GM23338 (cell line): ENCODE results near the gene MAN1C1. TPM values are rescaled to one million over a fixed set of nuclear protein-coding genes. Genes with fewer than 3 reads are reported as not detected.

ENCODE experiments used
- ATAC-seq: fragments of 200-7000 bp; cut with Tn5 transposase; 3 replicates; pipeline ENCODE4 v1.9.1; 2020
- DNase-seq: peaks from one replicate; pipeline ENCODE4 v3.0.0-alpha.2; 2015; ENCODE audit warnings: low spot score
- H2AFZ ChIP-seq: fragments of 200-600 bp; sonication (generic); 2 replicates; pipeline ENCODE4 v1.8.0; 2016; ENCODE audit warnings: antibody characterized with exemption, mild to moderate bottlenecking, moderate library complexity
- H3F3A ChIP-seq: fragments of 200-600 bp; sonication (generic); replicated peaks from 2 replicates; pipeline ENCODE4 v1.8.0; 2017; ENCODE audit warnings: antibody characterized with exemption, mixed run types, low read depth
- H3K27ac ChIP-seq: fragments of 200-600 bp; sonication (generic); 2 replicates; pipeline ENCODE4 v1.6.1; 2016; ENCODE audit warnings: low read depth
- H3K27me3 ChIP-seq: fragments of 200-600 bp; sonication (generic); 2 replicates; pipeline ENCODE4 v1.8.0; 2016; ENCODE audit warnings: mild to moderate bottlenecking, mixed run types, moderate library complexity; ENCODE audit not compliant: insufficient read depth
- H3K36me3 ChIP-seq: fragments of 200-600 bp; sonication (generic); 2 replicates; pipeline ENCODE4 v1.8.0; 2016; ENCODE audit warnings: mild to moderate bottlenecking; ENCODE audit not compliant: insufficient read depth
- H3K4me1 ChIP-seq: fragments of 200-600 bp; sonication (generic); 2 replicates; pipeline ENCODE4 v1.8.0; 2016; ENCODE audit warnings: mild to moderate bottlenecking, moderate library complexity; ENCODE audit not compliant: insufficient read depth
- H3K4me2 ChIP-seq: fragments of 200-600 bp; sonication (generic); 2 replicates; pipeline ENCODE4 v1.7.1; 2017; ENCODE audit warnings: mixed run types
- H3K4me3 ChIP-seq: fragments of 200-600 bp; sonication (generic); 2 replicates; pipeline ENCODE4 v1.6.1; 2016; ENCODE audit warnings: mixed run types
- H3K79me2 ChIP-seq: fragments of 200-600 bp; sonication (generic); replicated peaks from 2 replicates; pipeline ENCODE4 v1.8.0; 2017; ENCODE audit warnings: mild to moderate bottlenecking; ENCODE audit not compliant: insufficient read depth
- H3K9me2 ChIP-seq: fragments of 200-600 bp; sonication (generic); 2 replicates; pipeline ENCODE4 v1.8.0; 2017; ENCODE audit not compliant: insufficient read depth
- H4K20me1 ChIP-seq: fragments of 200-600 bp; sonication (generic); replicated peaks from 2 replicates; pipeline ENCODE4 v1.8.0; 2017; ENCODE audit warnings: mild to moderate bottlenecking; ENCODE audit not compliant: insufficient read depth
- H3K27ac Mint-ChIP-seq: 2 replicates; pipeline ENCODE4 v1.8.0; 2020; ENCODE audit warnings: inconsistent platforms, mild to moderate bottlenecking, moderate library complexity, mixed read lengths
- H3K27me3 Mint-ChIP-seq: 3 replicates; pipeline ENCODE4 v1.8.0; 2022; ENCODE audit warnings: low read depth, mild to moderate bottlenecking, moderate library complexity, mixed read lengths, inconsistent platforms; ENCODE audit not compliant: insufficient read depth, poor library complexity
- H3K36me3 Mint-ChIP-seq: 3 replicates; pipeline ENCODE4 v1.8.0; 2021; ENCODE audit warnings: low read depth, mild to moderate bottlenecking, inconsistent platforms, moderate library complexity, mixed read lengths
- H3K4me1 Mint-ChIP-seq: 3 replicates; pipeline ENCODE4 v1.8.0; 2020; ENCODE audit warnings: mild to moderate bottlenecking, inconsistent platforms, mixed read lengths
- H3K4me3 Mint-ChIP-seq: 3 replicates; pipeline ENCODE4 v1.8.0; 2021; ENCODE audit warnings: moderate library complexity, mild to moderate bottlenecking, inconsistent platforms, mixed read lengths
- H3K9me3 Mint-ChIP-seq: 3 replicates; pipeline ENCODE4 v1.8.0; 2020; ENCODE audit warnings: moderate library complexity, mild to moderate bottlenecking, inconsistent platforms, mixed read lengths
- CREB1 ChIP-seq: fragments of 250-450 bp; sonication (Bioruptor Pico); IDR thresholded peaks from 2 replicates; pipeline ENCODE4 v1.5.0; 2020; ENCODE audit warnings: low read depth, mild to moderate bottlenecking, moderate library complexity
- EZH2 ChIP-seq: fragments of 200-600 bp; sonication (generic); IDR thresholded peaks from one replicate; pipeline ENCODE4 v1.8.0; 2017; ENCODE audit warnings: antibody characterized with exemption, mild to moderate bottlenecking, low read depth; ENCODE audit not compliant: unreplicated experiment
- EZH2phosphoT487 ChIP-seq: fragments of 200-600 bp; sonication (generic); IDR thresholded peaks from one replicate; pipeline ENCODE4 v1.8.1; 2018; ENCODE audit warnings: antibody characterized with exemption; ENCODE audit not compliant: unreplicated experiment
- JUNB ChIP-seq: IDR thresholded peaks from one replicate; pipeline ENCODE4 v1.6.1; 2016; ENCODE audit warnings: antibody characterized with exemption; ENCODE audit not compliant: unreplicated experiment
- NANOG ChIP-seq: IDR thresholded peaks from 2 replicates; pipeline ENCODE4 v1.6.1; 2016; ENCODE audit warnings: antibody characterized with exemption, borderline replicate concordance
- POLR2AphosphoS5 ChIP-seq: IDR thresholded peaks from 2 replicates; pipeline ENCODE4 v1.6.1; 2016; ENCODE audit warnings: antibody characterized with exemption, low read depth
- STAT1 ChIP-seq: IDR thresholded peaks from one replicate; pipeline ENCODE4 v1.6.1; 2016; ENCODE audit warnings: antibody characterized with exemption; ENCODE audit not compliant: unreplicated experiment
- ZNF114 ChIP-seq: fragments of 250-450 bp; sonication (Bioruptor Pico); IDR thresholded peaks from 2 replicates; pipeline ENCODE4 v1.5.0; 2020; ENCODE audit warnings: mild to moderate bottlenecking, moderate library complexity
- ZNF331 ChIP-seq: fragments of 250-450 bp; sonication (Bioruptor Pico); IDR thresholded peaks from 2 replicates; pipeline ENCODE4 v1.5.0; 2020; ENCODE audit warnings: low read depth, mild to moderate bottlenecking, moderate library complexity
- polyA plus RNA-seq: library from polyadenylated mRNA; unstranded; fragments of >200 nt; fragmentation: Nextera tagmentation; extraction: Ambion mirVana; gene quantifications from 2 replicates; pipeline ENCODE4 v1.2.1, GENCODE V29; 2016
- total RNA-seq: library from RNA; depleted of rRNA; stranded (reverse); fragments of >200 nt; shearing (Covaris generic); gene quantifications from 2 replicates; pipeline ENCODE4 v1.2.3, GENCODE V29; 2014
- TF ChIP-seq, protein P1 (sequence below), 2 experiments: fragments of 200-600 bp in 1 of 2; sonication (generic) in 1 of 2; conservative IDR thresholded peaks; 2 replicates each; pipeline versions ENCODE4 v1.5.1 to v1.6.1; 2016 to 2017; ENCODE audit warnings: antibody characterized with exemption in 2 of 2, low read depth in 2 of 2, mild to moderate bottlenecking in 2 of 2, moderate library complexity in 1 of 2
- TF ChIP-seq, protein P2 (sequence below): fragments of 250-450 bp; sonication (Bioruptor Pico); IDR thresholded peaks from 2 replicates; pipeline ENCODE4 v1.5.0; 2020; ENCODE audit warnings: mild to moderate bottlenecking, moderate library complexity
- TF ChIP-seq, protein P3 (sequence below): IDR thresholded peaks from 2 replicates; pipeline ENCODE4 v1.6.1; 2016; ENCODE audit warnings: antibody characterized with exemption
- TF ChIP-seq, protein P4 (sequence below): IDR thresholded peaks from one replicate; pipeline ENCODE4 v1.6.1; 2018; ENCODE audit warnings: antibody characterized with exemption; ENCODE audit not compliant: unreplicated experiment

Gene MAN1C1
- total and polyA plus RNA-seq, 2 experiments from 2014 or later = 5.4 to 13.6 TPM

DNA sequence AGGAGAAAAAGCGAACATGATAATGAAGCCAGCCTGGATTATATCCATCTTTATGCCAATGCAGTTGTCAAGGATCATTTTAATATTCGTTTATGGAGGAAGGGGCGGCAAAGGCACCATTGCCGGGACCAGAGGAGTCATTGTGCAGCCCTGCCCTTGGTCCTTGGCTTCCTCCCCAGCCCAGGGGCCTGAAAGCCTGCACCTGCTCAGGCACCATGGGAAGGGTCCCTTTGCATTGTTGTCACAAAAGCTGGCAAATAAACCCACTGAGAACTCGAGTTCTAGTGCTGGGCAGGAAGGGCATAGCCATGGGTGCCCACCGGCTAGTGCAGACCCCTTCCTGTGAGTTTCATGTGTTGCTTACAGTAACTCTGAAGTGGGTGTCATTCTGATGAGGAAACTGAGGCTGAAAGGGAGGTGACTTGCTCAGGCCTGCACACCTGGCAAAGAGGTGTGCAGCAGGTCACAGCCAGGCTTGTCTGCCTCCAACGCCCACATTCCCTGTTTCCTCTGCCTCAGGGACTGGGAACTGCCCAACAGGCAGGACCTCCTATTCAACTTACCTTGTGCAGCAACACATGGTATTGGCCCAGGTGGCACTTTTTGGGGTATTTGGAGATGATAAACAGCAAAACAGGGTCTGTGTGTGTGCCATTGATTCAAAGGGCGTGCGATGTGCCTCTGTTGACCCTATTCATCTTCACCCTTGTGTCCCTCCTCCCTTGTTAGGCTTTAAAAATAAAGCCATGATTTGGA lies 84.6 kb downstream of the MAN1C1 start:
- Histone ChIP-seq H3K27ac (peak overlapping the region; percentile 70; the same call in 1 of the 2 replicates), H3K4me2 (no peak overlapping the region), H3K4me1 (peaks cover 46% of the 10 kb centered on the region), H3F3A (peaks cover 3% of the 10 kb centered on the region; the same call in 1 of the 2 replicates), H3K36me3 (no peaks in the 10 kb centered on the region), H2AFZ (no peak overlapping the region), H3K4me3 (no peak overlapping the region), H3K27me3 (no peaks in the 10 kb centered on the region), H3K9me2 (no peaks in the 10 kb centered on the region), H4K20me1 (no peaks in the 10 kb centered on the region), H3K79me2 (no peaks in the 10 kb centered on the region)
- H3K9me3 Mint-ChIP-seq = no peaks in the 10 kb centered on the region
- peaks cover 57% of the 10 kb centered on the region for H3K4me1 Mint-ChIP-seq
- H3K36me3 Mint-ChIP-seq = no peaks in the 10 kb centered on the region
- H3K27ac Mint-ChIP-seq = no peak overlapping the region
- peaks cover 8% of the 10 kb centered on the region for H3K27me3 Mint-ChIP-seq
- ATAC-seq (no peak), DNase-seq (no peak)
- no peak for TF ChIP-seq NANOG
- no peak for TF ChIP-seq POLR2AphosphoS5
- no peak for TF ChIP-seq EZH2
- TF ChIP-seq, protein P1, sequence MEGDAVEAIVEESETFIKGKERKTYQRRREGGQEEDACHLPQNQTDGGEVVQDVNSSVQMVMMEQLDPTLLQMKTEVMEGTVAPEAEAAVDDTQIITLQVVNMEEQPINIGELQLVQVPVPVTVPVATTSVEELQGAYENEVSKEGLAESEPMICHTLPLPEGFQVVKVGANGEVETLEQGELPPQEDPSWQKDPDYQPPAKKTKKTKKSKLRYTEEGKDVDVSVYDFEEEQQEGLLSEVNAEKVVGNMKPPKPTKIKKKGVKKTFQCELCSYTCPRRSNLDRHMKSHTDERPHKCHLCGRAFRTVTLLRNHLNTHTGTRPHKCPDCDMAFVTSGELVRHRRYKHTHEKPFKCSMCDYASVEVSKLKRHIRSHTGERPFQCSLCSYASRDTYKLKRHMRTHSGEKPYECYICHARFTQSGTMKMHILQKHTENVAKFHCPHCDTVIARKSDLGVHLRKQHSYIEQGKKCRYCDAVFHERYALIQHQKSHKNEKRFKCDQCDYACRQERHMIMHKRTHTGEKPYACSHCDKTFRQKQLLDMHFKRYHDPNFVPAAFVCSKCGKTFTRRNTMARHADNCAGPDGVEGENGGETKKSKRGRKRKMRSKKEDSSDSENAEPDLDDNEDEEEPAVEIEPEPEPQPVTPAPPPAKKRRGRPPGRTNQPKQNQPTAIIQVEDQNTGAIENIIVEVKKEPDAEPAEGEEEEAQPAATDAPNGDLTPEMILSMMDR (conservative IDR thresholded peaks at IDR 0.05; ENCODE audit: low read depth in 2 of 2) = no peak
- TF ChIP-seq, protein P2, sequence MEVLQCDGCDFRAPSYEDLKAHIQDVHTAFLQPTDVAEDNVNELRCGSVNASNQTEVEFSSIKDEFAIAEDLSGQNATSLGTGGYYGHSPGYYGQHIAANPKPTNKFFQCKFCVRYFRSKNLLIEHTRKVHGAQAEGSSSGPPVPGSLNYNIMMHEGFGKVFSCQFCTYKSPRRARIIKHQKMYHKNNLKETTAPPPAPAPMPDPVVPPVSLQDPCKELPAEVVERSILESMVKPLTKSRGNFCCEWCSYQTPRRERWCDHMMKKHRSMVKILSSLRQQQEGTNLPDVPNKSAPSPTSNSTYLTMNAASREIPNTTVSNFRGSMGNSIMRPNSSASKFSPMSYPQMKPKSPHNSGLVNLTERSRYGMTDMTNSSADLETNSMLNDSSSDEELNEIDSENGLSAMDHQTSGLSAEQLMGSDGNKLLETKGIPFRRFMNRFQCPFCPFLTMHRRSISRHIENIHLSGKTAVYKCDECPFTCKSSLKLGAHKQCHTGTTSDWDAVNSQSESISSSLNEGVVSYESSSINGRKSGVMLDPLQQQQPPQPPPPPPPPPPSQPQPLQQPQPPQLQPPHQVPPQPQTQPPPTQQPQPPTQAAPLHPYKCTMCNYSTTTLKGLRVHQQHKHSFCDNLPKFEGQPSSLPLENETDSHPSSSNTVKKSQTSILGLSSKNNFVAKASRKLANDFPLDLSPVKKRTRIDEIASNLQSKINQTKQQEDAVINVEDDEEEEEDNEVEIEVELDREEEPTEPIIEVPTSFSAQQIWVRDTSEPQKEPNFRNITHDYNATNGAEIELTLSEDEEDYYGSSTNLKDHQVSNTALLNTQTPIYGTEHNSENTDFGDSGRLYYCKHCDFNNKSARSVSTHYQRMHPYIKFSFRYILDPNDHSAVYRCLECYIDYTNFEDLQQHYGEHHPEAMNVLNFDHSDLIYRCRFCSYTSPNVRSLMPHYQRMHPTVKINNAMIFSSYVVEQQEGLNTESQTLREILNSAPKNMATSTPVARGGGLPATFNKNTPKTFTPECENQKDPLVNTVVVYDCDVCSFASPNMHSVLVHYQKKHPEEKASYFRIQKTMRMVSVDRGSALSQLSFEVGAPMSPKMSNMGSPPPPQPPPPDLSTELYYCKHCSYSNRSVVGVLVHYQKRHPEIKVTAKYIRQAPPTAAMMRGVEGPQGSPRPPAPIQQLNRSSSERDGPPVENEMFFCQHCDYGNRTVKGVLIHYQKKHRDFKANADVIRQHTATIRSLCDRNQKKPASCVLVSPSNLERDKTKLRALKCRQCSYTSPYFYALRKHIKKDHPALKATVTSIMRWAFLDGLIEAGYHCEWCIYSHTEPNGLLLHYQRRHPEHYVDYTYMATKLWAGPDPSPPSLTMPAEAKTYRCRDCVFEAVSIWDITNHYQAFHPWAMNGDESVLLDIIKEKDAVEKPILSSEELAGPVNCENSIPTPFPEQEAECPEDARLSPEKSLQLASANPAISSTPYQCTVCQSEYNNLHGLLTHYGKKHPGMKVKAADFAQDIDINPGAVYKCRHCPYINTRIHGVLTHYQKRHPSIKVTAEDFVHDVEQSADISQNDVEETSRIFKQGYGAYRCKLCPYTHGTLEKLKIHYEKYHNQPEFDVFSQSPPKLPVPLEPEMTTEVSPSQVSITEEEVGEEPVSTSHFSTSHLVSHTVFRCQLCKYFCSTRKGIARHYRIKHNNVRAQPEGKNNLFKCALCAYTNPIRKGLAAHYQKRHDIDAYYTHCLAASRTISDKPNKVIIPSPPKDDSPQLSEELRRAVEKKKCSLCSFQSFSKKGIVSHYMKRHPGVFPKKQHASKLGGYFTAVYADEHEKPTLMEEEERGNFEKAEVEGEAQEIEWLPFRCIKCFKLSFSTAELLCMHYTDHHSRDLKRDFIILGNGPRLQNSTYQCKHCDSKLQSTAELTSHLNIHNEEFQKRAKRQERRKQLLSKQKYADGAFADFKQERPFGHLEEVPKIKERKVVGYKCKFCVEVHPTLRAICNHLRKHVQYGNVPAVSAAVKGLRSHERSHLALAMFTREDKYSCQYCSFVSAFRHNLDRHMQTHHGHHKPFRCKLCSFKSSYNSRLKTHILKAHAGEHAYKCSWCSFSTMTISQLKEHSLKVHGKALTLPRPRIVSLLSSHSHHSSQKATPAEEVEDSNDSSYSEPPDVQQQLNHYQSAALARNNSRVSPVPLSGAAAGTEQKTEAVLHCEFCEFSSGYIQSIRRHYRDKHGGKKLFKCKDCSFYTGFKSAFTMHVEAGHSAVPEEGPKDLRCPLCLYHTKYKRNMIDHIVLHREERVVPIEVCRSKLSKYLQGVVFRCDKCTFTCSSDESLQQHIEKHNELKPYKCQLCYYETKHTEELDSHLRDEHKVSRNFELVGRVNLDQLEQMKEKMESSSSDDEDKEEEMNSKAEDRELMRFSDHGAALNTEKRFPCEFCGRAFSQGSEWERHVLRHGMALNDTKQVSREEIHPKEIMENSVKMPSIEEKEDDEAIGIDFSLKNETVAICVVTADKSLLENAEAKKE (CRISPR knock-in tag) = no peak
- no peak for TF ChIP-seq ZNF331 (CRISPR knock-in tag)
- TF ChIP-seq, protein P3, sequence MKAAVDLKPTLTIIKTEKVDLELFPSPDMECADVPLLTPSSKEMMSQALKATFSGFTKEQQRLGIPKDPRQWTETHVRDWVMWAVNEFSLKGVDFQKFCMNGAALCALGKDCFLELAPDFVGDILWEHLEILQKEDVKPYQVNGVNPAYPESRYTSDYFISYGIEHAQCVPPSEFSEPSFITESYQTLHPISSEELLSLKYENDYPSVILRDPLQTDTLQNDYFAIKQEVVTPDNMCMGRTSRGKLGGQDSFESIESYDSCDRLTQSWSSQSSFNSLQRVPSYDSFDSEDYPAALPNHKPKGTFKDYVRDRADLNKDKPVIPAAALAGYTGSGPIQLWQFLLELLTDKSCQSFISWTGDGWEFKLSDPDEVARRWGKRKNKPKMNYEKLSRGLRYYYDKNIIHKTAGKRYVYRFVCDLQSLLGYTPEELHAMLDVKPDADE = no peak
- TF ChIP-seq EZH2phosphoT487 = no peak
- no peak for TF ChIP-seq STAT1
- TF ChIP-seq ZNF114 (CRISPR knock-in tag) = no peak
- TF ChIP-seq, protein P4, sequence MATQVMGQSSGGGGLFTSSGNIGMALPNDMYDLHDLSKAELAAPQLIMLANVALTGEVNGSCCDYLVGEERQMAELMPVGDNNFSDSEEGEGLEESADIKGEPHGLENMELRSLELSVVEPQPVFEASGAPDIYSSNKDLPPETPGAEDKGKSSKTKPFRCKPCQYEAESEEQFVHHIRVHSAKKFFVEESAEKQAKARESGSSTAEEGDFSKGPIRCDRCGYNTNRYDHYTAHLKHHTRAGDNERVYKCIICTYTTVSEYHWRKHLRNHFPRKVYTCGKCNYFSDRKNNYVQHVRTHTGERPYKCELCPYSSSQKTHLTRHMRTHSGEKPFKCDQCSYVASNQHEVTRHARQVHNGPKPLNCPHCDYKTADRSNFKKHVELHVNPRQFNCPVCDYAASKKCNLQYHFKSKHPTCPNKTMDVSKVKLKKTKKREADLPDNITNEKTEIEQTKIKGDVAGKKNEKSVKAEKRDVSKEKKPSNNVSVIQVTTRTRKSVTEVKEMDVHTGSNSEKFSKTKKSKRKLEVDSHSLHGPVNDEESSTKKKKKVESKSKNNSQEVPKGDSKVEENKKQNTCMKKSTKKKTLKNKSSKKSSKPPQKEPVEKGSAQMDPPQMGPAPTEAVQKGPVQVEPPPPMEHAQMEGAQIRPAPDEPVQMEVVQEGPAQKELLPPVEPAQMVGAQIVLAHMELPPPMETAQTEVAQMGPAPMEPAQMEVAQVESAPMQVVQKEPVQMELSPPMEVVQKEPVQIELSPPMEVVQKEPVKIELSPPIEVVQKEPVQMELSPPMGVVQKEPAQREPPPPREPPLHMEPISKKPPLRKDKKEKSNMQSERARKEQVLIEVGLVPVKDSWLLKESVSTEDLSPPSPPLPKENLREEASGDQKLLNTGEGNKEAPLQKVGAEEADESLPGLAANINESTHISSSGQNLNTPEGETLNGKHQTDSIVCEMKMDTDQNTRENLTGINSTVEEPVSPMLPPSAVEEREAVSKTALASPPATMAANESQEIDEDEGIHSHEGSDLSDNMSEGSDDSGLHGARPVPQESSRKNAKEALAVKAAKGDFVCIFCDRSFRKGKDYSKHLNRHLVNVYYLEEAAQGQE = no peak
- TF ChIP-seq CREB1 (CRISPR knock-in tag) = no peak
- no peak for TF ChIP-seq JUNB
- no peak overlapping the region for H3K4me3 Mint-ChIP-seq
